Suprapubic skin (tissue), 4 donors: Measurements from ENCODE around the gene CLCNKA.

ENCODE experiments used
- CTCF ChIP-seq, 2 donors: fragments of 200-600 bp in 1 of 2; fragments of 450-650 bp in 1 of 2; sonication (generic) in 1 of 2; IDR thresholded peaks; one replicate each; pipeline ENCODE4 v1.5.1; 2016 to 2019; ENCODE audit warnings: antibody characterized with exemption in 2 of 2, mild to moderate bottlenecking in 1 of 2, moderate library complexity in 1 of 2
- EP300 ChIP-seq: sonication (generic); formaldehyde crosslinking; IDR thresholded peaks from one replicate; pipeline ENCODE4 v1.6.1; 2017; ENCODE audit warnings: antibody characterized with exemption
- POLR2A ChIP-seq, 2 donors: fragments of 450-650 bp; IDR thresholded peaks; one replicate each; pipeline ENCODE4 v1.6.1; 2017; ENCODE audit warnings: antibody characterized with exemption in 2 of 2, mild to moderate bottlenecking in 2 of 2, moderate library complexity in 2 of 2
- POLR2AphosphoS5 ChIP-seq, 3 donors: sonication (generic); formaldehyde crosslinking; IDR thresholded peaks; one replicate each; pipeline ENCODE4 v1.6.1; 2017; ENCODE audit warnings: antibody characterized with exemption in 3 of 3

GRCh38 chr1:16054598-16055540 is 33.0 kb downstream of the CLCNKA start:
- TF ChIP-seq POLR2A (IDR thresholded peaks at IDR 0.05) (no peak), CTCF (IDR thresholded peaks at IDR 0.05) (no peak), POLR2AphosphoS5 (IDR thresholded peaks at IDR 0.05) (no peak), EP300 (no peak)
